ENCODE measurements around the gene TTC39B.
A peak's percentile ranks its signal among the peaks of the same experiment; 100 is the strongest.

Gene TTC39B

DNA sequence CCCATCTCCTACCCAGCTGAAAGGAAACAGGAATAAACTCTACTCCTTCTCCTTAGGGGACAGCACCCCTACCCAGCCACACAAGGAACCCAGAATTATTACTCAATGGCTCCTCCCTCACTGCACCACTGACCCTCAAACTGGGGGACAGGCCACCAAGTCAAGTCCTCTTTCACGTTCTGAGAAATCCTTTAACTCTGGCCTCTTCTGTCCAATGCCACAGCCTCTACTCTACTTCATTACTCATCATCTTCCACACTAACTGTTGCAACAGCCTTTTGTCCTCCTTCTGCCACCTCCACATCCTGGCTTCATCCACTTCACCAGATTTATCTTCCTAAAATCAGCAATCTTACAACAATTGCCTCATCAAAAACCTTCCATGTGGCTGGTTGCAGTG, 6.8 kb downstream of the TTC39B start:
- no peak for DNase-seq

DNA sequence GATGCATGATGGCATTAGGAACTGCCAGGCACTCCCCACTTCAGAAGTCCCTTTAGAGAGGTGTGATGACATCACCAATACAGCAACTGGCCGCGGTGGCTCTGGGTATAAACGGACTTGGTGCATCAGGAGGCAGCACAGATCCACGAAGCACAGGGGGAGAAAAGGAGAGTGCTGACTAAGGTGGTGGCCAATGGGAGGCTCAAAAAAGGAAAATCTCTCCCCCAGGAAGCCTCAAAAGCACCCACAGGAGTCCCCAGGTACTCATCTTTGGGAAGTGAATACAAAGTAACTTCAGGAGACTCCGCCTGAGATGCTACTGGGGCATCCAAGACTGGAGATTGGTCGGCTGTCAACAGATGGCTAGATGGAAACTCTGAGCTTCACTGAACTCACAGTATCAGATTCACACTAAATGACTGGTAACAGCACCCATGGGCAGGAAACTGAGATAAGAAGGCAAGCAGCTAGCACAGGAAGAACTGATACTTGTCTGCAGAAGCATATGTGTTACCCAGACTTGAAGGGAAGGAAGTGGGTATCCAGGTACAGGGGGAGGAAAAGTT, 7.6 kb downstream of the TTC39B start:
- no peak for DNase-seq

GRCh38 chr9:15298362-15298761, 8.7 kb downstream of the TTC39B start:
- no peak for DNase-seq

DNA sequence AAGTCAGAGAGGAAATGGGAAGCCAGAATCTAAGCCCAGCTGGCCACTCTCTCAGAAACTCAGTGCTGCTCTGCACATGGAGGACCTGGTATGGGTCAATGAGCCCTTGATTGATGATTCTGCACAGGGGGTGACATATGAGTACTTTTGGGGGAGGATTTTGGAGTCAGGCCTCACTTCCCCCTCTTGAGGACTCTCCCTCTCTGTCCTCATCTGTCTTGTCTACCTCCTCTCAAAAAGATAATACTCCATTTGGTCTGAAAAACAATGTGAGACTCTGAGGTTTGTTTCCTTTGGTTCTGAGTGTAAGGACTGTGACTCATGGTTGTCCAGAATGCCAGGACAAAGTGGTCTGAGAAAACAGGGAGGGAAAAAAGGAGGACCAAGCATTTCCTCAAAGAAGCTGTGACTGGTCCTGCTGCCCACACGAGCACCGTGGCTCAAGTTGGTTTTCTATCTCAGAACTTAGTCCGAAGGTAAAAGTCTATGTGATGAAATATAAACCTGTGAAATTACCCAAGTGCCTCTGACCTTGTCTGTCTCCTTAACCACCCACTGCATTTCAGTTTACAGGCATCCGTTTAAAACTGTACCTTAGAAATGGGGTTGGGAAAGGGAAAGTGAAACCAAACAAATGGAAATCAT, 11.1 kb downstream of the TTC39B start:
- DNase-seq = peak; percentile 23

- no peak for DNase-seq
Observed at GRCh38 chr9:15294604-15295003, 12.4 kb downstream of the TTC39B start.

DNA sequence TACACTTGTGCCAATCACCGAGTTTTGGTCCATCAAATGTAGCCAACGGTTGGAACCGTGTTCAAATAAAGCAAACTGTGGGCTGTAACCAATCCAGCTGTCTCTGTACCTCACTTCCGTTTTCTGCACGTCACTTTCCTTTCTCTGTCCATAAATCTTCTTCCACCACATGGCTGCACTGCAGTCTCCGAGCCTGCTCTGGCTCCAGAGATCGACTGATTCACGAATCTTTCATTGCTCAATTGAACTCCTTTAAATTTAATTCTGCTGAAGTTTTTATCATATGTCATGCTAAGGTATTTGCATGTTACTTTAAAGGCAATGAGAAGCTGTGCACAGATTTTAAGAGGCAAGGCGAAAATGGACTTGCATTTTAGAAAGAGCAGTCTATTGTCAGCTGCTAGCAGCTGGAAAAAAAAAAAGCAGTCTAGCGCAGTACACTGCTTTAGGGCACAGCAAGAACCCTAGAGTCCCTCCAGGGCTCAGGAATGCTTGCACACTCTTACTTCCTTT, 13.2 kb downstream of the TTC39B start:
- DNase-seq = no peak

- DNase-seq = no peak
Observed at GRCh38 chr9:15293084-15293483, 13.9 kb downstream of the TTC39B start.

- DNase-seq = no peak
Observed at GRCh38 chr9:15289603-15290002, 17.4 kb downstream of the TTC39B start.

- DNase-seq = no peak
Observed at GRCh38 chr9:15287309-15287708, 19.7 kb downstream of the TTC39B start.

GRCh38 chr9:15286161-15286821, 20.7 kb downstream of the TTC39B start:
- no peak for DNase-seq

GRCh38 chr9:15282567-15283285, 24.3 kb downstream of the TTC39B start:
- no peak for DNase-seq

- no peak for DNase-seq
Observed at GRCh38 chr9:15280647-15281046, 26.4 kb downstream of the TTC39B start.

DNA sequence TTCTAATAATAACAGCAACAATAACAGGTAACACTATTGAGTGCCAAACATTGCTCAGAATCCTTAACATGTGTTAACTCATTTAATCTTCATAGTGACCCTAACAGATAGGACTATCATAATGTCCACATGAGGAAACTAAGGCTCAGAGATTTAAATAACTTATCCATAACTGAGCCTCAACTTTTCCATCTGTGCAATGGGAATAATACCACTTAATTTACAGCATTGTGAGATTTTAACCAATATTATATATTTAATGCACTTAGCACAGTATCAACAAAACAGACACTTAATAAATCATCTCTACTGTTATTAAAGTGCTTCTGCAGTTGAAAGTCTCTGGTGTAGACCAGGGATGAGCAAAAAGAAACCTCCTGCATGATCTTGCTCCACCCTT, 28.2 kb downstream of the TTC39B start:
- DNase-seq = no peak

GRCh38 chr9:15278091-15278687, 28.8 kb downstream of the TTC39B start:
- no peak for DNase-seq

DNA sequence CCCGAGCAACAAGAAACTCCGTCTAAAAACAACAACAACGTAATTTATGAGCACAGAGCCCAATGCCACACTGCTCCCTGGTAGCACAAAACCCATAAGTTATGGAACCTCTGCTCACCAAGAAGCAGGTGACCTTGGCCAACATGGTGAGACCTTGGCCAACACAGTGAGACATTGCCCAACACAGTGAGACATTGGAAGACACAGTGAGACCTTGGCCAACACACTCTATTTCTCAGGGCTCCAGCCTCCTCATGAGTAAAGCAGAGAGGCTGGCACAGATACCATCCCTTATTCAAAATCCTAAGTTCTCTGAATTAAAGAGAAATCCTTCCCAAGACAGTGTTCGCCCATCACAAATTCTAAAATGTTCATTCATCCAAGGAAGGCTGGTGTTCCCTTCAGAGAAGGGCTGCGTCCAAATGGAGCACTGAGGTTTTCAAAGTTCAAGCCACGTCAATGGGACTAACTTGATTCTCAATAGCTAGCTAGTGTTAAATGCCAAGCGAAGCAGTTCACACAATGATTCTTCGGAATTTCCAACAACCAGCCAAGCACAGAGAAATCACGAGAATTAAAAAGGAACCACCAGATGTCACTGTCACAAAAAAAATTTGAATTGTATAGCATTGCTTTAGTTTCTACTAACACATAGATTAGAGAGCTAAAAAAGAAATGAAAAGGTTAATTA, 29.5 kb downstream of the TTC39B start:
- no peak for DNase-seq

DNA sequence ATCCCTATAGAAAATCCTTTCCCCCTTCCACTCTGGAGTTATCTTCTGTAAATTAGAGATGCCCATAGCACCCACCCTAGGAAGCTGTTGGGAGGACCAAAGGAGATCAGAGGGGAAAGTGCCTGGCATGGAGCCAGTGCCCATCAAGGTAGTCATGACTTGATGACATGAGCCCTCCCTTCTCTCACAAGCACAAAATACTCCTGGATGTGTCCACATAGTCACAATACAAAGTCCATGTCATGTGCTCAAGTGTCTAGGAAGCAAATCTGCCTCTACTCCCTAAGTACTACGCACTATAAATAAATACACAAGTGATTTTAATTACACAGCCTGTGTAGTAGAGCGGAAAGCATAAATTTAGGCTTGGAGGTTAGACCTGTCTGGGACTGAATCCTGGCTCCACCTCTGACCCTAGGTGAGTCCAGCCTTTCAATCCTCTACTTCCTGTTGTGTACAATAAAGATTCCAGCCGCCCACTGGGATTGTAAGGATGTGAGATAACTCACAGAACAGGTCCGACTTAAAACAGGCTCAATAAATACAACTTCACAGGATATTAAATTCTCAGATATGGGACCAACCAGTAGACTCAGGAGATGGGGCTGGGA, 30.6 kb downstream of the TTC39B start:
- no peak for DNase-seq

GRCh38 chr9:15274425-15274824, 32.6 kb downstream of the TTC39B start:
- DNase-seq = no peak

- no peak for DNase-seq
Observed at GRCh38 chr9:15272377-15272928, 34.6 kb downstream of the TTC39B start.

DNA sequence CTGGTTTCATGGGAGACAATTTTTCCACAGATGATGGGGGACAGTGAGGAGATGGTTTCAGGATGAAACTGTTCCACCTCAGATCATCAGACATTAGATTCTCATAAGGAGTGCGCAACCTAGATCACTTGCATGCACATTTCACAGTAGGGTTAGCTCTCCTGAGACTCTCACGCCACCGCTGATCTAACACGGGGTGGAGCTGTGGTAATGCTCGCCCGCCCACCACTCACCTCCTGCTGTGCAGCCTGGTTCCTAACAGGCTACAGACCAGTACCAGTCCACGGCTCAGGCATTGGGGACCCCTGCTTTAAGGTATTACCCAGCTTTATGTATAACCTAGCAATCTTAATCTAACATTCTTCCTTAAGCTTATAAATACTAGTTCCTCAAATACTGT, 35.6 kb downstream of the TTC39B start:
- no peak for DNase-seq

- DNase-seq = no peak
Observed at GRCh38 chr9:15268782-15269181, 38.2 kb downstream of the TTC39B start.

GRCh38 chr9:15268317-15268716, 38.7 kb downstream of the TTC39B start:
- DNase-seq = no peak

- DNase-seq = no peak
Observed at GRCh38 chr9:15264918-15265317, 42.1 kb downstream of the TTC39B start.
